SIG-M5 (cell line): ENCODE results near the gene NPNT.
"Not testable (repeated sequence)": the region's sequence is repeated elsewhere in the genome, so short reads cannot be mapped to it uniquely, and the experiment has no call there.

Experiments
- DNase-seq: peaks from one replicate; lab custom pipeline; 2025; lab: John Stamatoyannopoulos, UW

NPNT gene, protein sequence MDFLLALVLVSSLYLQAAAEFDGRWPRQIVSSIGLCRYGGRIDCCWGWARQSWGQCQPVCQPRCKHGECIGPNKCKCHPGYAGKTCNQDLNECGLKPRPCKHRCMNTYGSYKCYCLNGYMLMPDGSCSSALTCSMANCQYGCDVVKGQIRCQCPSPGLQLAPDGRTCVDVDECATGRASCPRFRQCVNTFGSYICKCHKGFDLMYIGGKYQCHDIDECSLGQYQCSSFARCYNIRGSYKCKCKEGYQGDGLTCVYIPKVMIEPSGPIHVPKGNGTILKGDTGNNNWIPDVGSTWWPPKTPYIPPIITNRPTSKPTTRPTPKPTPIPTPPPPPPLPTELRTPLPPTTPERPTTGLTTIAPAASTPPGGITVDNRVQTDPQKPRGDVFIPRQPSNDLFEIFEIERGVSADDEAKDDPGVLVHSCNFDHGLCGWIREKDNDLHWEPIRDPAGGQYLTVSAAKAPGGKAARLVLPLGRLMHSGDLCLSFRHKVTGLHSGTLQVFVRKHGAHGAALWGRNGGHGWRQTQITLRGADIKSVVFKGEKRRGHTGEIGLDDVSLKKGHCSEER

DNA sequence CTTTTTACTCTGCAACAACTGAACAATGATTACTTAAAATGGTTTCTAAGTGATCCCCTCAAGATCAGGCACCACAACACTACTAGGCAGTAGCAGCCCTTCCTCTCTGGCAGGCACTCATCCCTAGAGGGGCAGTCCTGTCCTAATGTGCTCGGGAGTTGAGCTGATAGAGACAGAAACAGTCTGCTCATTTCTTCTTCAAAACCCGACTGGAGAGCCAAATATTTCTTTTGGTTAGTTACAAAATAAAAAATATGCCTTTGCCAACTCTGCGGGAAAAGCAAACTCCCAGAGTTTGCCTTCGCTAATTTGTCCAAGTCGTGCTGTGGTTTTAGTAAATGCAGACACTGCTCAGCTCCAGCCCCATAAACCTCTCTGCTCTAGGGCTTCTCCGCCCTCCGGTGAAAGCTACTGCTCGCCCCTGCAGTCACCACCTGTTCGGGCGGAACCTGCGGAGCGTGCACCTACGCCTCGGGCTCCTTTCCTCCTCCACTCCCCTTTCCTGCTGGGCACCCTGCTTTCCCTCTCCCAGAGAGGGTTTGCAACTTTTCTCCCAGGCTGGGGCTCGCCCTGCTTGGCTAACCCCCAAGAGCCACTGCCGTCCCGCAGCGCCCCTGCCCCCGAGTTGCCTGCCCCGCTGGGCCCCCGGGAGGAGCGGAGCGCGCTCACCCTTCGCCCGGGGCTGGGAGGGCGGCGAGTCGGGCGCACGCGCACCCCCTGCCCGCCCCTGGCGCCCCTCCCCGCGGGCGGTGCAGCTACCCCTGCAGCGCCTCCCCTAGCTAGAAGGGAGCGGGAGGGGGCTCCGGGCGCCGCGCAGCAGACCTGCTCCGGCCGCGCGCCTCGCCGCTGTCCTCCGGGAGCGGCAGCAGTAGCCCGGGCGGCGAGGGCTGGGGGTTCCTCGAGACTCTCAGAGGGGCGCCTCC is at the start of gene NPNT:
Gene NPNT (plus strand): TSS at position 812 of the 923 bp plus-strand sequence. CDS start 182 bp downstream, outside the sequence.
- no peak for DNase-seq

DNA sequence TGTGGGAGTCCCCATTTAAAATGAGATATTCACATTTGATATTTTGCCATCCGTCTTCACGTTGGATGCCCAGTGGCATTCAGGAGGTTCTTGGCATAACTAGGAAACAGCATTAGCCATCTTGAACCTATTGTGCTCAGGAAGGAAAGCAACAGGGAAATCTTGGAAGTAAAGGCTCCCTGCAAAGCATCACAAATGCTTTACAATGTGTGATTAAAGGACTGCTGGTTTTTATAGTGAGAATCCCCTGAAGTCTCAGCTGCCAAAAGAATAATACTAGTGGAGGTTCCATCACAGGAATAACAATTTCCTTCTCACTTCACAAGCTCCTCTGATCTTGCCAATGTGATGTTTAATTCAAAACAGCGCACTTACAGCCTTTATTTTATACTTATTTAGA is 49.7 kb upstream of the NPNT start:
- no peak for DNase-seq

DNA sequence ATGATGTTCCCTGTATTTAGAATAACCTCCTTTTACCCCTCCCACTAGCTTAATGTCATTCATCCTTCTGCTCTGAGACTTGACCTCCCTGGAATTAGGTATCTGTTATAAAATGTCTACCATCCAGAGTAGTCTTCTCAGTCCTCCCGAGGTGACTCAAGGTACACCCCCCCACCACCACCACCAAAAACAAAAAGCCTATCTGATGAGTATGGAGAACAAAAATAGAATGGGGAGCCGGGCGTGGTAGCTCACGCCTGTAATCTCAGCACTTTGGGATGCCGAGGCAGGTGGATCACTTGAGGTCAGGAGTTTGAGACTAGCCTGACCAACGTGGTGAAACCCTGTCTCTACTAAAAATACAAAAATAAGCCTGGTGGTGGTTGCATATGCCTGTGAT is 46.9 kb upstream of the NPNT start:
- not testable (repeated sequence) for DNase-seq

DNA sequence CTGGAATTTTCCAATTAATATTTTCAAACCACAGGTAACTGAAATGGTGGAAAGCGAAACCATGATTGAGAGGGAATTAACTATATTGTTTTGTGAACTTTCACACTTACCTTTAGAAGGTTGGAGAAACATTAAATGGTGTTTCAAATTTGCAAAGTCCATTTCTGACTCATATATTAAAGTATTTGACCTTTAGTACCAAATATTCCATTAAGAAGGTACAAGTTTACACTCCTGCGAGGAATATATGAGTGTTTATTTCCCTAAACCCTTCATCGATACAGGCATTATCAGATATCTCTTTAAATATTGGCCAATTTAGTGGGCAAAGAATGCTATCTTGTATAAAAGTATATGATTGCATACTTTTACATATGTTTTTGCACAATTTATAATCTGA is 44.1 kb upstream of the NPNT start:
- no peak for DNase-seq

DNA sequence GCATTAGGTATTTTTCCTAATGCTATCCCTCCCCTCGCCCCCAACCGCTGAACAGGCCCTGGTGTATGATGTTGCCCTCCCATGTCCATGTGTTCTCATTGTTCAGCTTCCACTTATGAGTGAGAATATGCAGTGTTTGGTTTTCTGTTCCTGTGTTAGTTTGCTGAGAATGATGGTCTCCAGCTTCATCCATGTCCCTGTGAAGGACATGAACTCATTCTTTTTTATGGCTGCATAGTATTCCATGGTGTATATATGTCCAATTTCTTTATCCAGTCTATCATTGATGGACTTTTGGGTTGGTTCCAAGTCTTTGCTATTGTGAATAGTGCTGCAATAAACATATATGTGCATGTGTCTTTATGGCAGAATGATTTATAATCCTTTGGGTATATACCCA is 43.0 kb upstream of the NPNT start:
- not testable (repeated sequence) for DNase-seq

DNA sequence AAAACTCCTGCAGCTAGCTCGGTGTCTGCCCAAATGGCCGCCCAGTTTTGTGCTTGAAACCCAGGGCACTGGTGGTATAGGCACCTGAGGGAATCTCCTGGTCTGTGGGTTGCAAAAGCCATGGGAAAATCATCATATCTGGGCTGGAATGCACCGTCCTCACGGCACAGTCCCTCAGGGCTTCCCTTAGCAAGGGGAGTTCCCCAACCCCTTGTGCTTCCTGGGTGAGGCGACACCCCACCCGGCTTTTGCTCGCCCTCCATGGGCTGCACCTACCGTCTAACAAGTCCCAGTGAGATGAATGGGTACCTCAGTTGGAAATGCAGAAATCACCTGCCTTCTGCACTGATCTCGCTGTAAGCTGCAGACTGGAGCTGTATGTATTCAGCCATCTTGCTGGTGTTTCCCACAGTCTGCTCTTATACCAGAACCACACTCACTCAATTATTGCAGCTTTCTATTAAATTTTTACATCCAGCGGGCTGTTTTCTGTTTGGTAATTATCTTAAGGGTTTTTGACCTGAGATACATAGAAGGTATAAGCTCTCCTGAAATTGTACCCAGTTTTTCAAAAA is 36.7 kb upstream of the NPNT start:
- DNase-seq: no peak

DNA sequence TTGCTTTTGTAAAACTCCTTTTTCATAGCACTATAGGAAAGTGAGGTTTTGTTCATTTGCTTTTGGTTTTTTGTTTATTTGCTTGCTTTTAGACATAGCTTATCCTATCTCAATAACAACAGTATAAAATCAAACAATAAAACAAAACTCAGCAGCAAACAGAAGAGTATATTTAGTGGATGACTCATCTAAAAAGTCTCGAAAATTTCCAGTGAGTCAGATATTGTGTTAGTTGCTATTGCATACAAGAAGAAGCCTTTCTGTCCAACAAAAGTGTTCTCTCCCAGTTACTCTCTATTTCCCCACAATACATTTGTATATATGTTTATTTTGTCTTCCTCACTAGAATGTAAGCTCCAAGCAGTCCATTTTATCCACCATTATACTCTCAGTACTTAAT is 36.0 kb upstream of the NPNT start:
- no peak for DNase-seq

DNA sequence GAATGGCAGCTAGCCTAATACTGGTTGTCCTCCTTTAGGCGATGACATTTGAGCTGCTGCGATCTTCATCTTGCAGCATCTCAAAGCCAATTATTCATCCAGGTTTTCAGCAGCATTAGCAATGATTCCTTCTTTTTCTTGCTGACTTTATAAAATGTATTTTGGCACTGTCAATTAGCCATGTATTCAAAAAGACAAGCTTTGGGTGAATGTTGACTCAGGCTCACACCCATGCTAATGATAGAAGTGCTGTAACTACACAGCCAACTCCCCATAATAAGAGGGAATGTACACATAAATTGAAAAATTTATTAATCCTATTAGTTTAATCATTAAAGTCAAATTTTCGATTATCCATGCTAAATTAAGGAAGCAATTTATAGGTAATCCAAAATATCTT is 24.3 kb upstream of the NPNT start:
- DNase-seq: no peak

DNA sequence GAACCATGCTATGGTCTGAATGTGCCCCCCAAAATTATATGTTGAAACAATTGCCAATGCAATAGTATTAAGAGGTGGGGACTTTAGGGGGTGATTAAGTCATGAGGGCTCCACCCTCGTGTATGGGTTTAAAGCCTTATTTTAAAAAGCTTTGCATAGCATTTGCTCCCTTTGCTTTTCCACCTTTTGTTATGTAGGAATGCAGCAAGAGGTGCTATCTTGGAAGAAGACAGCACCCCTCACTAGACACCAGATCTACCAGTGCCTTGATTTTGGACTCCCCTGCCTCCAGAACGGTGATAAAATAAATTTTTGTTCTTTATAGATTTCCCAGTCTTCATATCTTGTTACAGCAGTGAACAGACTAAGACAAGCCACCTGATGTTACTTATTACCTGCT is 23.3 kb upstream of the NPNT start:
- DNase-seq: no peak

DNA sequence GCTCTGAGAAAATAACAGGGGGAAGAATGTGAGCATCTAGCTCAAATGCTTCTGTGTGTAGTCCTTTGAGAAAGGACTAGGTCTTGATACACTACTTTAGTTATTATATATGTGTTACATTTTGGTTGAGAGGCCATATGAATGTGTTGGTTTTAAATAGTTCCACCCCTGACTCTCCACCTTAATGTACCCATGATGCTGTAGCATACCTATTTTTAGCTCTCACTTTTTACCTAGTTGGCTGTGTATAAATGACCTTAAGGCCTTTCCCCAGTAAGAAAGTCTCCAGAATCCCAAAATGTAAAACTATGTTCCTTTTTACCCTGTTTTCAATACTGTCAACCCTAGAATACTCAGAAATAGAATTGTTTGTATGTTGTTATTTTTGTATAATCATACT is 20.0 kb upstream of the NPNT start:
- no peak for DNase-seq

DNA sequence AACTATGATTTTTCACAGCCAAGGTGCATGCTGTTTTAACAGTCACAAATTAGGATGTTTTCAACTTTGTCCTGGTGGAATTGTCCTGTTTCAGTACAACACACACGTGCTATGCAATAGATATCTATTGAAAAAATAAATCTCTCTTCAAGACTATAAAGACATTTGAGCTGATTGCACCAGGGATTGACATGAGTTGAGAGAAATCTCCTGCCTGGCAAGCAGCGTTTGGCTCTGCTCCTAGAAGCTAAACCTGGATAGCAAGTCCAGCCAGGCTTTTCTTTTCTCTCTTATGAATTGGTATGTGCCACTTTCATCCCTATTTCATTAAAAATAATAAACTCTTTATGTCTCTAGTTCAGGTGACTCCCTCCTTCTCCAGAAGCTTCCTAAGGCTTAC is 16.6 kb upstream of the NPNT start:
- DNase-seq: no peak

DNA sequence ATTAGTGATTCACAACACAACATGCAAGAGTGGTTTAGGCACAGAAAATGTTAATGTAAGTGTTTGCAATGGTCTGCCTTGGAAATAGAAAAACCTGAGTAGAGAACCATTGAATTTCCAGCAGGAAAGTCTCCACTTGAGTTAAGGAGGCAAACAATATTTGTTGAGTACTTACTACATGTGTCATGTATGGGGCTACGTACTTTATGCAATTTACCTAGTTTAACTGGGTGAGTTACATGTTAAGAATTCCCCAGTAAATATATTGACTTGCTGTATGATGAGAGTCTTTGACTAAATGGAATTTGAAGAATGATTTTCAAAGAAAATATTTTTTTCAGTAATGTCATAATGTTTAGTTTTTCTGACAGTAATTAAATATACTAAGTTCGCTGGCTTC is 7.8 kb upstream of the NPNT start:
- no peak for DNase-seq

DNA sequence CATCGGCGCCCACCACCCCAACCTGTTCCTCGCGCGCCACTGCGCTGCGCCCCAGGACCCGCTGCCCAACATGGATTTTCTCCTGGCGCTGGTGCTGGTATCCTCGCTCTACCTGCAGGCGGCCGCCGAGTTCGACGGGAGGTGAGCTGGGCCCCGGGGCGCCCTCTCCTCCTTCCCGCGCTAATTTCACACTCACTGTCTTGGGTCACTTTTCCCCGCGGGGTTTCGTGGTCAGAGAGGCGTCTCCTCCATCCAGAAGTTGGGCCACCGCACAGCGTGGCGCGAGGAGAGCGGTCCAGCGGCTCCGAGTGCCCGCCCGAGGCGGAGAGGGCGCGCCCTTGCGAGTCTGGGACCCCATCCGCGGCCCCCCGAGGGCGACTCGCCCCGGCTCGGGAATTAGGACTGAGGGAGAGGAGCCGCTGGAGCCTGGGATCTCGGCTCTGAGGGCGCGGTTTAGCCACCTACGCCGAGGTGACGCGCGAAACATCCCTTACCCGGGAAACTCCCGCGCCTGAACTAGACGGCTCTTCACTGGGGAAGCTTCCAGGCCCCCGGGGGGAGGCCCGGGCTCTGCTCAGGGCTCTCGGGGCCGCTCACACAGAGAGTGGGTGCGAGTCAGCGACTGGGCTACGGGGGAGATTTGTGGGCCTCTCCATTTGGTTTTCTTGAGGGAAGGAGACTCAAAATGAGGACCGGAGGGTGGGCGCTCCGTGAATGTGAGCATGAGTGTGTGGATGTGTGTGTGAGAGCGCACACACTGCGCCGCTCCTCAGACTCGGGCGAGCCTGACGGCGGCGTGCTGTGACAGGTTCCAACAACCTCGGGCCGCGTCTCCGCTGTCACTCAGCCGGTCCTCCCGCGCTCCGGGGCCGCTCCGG is 551 bp downstream of the NPNT start:
- DNase-seq: no peak

DNA sequence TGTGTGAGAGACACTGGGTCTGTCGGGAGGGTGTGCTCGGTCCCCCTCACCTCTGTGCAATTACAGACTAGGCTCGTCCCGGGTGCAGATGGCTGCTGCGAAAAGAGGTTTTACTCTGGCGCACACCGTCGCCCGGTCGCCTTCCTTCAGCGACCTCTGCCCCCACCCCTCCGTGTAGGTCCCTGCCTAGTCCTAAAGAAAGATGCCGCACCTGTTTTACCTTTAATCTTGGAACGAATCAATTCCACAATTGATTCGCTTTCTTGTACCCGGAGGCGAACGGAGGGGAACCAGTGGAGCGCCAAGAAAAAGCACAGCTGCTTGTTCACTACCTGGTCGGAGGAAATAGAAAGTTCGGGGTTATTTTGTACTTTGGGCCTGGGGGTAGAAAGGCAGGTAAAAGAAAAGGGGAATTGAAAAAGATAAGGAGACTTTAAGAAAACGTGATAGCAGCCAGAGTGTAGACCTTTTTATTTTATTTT is 1.2 kb downstream of the NPNT start:
- no peak for DNase-seq

DNA sequence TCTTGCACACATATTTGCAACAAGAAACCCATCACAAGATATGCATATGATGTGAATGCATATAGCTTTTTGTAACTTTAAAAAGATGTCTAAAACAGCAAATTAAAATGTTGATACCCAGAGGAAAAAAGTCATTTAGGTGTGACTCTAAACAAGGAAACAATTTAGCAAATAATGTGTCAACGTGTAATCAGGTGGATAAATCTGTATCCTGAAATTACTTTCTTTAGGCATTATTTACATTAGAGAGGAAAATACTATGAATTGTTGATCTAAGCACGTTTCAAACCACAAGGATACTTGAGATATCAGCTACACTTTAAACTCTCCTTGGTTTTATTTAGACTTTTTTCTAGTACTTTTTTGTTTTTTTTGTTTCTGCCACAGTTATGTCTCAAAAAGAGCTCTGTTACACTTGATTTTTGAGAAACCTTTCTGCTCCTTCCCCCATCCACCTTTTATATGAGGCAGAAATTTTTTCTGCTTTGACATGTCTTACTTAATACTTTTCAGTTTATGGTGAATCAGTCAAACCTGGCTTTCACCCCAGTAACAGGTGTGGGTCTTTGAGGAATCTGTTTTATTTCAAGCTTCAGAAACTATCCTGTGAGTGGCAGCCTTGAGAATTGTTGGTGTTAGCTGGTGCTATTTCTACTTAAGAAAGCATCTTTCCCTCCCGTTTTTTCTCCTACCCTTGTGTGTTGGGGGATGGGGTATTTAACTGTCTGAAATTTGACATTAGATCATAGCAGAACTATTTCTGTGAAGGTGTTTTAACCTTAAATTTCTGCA is 1.9 kb downstream of the NPNT start:
- no peak for DNase-seq

DNA sequence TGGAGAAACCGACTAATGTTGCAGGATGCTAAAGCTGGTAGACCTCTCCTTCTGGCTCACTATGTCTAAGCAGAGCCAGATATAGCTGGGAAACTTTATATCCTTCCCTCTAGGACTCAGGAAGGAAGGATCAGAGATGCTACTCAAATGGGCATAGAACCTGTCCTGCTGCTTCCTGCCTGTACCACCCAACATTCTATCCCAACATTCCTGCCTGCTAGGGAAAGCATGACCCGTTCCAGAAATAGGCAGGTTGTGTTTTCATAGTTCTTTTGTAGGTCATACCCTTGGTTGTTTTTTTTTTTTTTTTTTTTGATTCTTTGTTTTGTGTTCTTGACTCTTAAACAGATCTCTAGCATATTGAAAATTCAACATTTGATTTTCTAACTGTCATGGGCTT is 5.3 kb downstream of the NPNT start:
- DNase-seq: no peak

DNA sequence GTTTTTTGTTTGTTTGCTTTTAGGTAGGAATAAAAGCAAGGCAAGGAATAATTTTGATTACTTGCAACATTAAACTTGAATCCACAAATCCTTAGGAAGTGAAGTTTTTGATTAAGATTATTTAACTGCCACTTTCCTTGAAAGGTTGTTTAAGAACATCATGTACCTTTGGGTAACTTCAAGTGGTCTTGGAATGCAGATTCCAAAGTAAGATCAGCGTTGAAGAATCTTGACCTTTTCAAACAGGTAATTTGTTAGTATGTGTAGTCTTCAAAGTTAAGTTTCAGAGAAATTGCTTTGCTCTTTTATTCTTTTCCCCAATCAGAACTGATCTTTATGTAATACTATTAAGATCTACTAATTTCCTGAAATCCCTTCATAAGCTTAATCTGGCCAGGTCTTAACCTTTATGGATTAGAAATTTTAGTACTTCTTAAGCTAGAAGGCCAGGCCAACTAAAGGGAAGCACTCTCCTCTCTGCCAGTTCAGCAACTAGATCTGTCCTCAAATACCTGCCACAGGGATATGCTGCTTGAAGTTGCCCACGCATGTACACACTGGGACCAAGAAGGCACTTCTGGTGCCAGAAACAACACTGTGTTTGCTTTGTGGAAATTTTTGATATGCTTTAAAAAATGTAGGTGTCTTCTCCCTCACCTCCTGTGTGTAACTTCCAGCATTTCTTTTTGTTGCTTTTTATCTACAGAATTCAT is 7.4 kb downstream of the NPNT start:
- DNase-seq: no peak

DNA sequence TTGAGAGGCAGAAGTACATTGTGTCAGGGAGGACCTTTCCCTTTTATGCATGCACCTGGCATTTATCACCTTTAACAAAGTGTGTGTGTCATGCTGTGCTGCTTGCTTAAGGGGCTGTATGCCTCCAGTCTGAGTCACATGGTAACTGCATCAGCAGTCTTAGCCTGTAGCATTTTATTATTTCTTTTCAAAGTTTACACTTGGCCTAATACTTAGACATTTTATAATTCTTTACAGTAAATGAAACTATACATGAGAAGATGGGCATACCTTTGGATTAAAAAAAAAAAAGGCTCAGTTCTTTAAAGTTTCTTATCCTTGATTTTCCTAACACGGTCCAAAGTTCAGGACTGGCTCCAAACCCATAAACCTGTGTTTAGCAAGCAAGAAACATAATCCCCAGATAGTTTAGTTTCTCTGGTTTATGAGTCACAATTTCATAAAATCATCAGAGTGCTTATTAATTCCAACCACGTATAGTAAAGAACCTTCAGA is 14.6 kb downstream of the NPNT start:
- no peak for DNase-seq

DNA sequence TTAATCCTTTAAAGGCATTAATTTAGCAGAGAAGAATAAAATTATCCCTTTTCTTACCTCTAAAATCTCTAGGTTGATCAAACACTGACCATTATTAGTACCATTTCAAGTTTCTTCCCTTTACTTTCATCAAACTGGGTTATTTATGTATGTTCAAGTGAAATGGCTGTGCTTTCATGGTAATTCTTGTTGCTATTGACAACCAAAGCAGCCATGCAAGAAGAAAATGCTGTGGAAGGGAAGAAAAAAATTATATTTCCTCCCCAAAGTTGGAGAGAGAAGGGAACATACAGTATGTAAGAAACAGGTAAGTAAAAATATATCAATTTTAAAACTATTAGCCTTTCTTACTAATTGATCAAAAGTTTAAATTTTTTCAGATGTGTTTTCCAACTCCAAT is 16.2 kb downstream of the NPNT start:
- no peak for DNase-seq

DNA sequence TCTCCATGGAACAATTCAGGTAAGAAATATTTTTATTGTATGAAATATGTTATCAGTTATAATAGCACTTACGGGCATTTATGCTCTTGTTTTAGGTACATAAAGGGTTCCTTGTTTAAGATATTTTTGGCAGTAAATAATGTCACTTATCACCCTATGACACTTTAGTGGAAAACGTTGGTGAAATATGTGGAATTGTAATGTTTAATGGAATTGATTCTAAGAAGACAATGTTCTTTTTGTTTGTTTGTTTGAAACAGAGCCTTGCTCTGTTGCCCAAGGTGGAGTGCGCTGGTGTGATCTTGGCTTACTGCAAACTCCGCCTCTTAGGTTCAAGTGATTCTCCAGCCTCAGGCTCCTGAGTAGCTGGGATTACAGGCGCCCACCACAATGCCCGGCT is 17.4 kb downstream of the NPNT start:
- no peak for DNase-seq
